HepG2 (cell line): Measurements from ENCODE around the gene SUMO4.

Experiments
- CTCF ChIP-seq: sonication (generic); formaldehyde crosslinking; IDR thresholded peaks from 2 replicates; pipeline ENCODE4 v1.5.0; 2020; ENCODE audit warnings: mild to moderate bottlenecking, missing genetic modification reagents, moderate library complexity
- HMG20B ChIP-seq: conservative IDR thresholded peaks from 2 replicates; pipeline ENCODE4 v1.6.1; 2016; ENCODE audit warnings: missing genetic modification reagents, missing compliant biosample characterization
- NFIC ChIP-seq: IDR thresholded peaks from 2 replicates; pipeline ENCODE4 v1.6.1; 2012; ENCODE audit warnings: mild to moderate bottlenecking, low read length, inconsistent platforms
- POLR2A ChIP-seq, 2 experiments: IDR thresholded peaks; 2 replicates each; pipeline ENCODE4 v1.6.1; 2011; ENCODE audit warnings: low read depth in 2 of 2, low read length in 2 of 2, mild to moderate bottlenecking in 1 of 2, moderate library complexity in 1 of 2; ENCODE audit not compliant: insufficient read depth in 1 of 2
- REST ChIP-seq, 2 experiments: IDR thresholded peaks; 2 replicates each; pipeline ENCODE4 v1.6.1; 2011 to 2012; ENCODE audit warnings: low read length in 2 of 2, borderline replicate concordance in 1 of 2, low read depth in 1 of 2, mild to moderate bottlenecking in 1 of 2, moderate library complexity in 1 of 2
- SPEN ChIP-seq: sonication (generic); formaldehyde crosslinking; IDR thresholded peaks from 2 replicates; pipeline ENCODE4 v1.5.1; 2020; ENCODE audit warnings: low read depth, mild to moderate bottlenecking, missing genetic modification reagents

GRCh38 chr6:149368065-149368464, 32.0 kb upstream of the SUMO4 start:
- no peak for TF ChIP-seq NFIC
- no peak for TF ChIP-seq REST (IDR thresholded peaks at IDR 0.05; ENCODE audit: borderline replicate concordance in 1 of 2, low read depth in 1 of 2, low read length in 2 of 2)
- no peak for TF ChIP-seq CTCF
- TF ChIP-seq POLR2A (IDR thresholded peaks at IDR 0.05; ENCODE audit: insufficient read depth in 1 of 2, low read depth in 2 of 2, low read length in 2 of 2): no peak
- no peak for TF ChIP-seq HMG20B (CRISPR knock-in tag)
- TF ChIP-seq SPEN (CRISPR knock-in tag): no peak
